Measurements from ENCODE around the gene CD79A. TPM values are rescaled to one million over a fixed set of nuclear protein-coding genes. Genes with fewer than 3 reads are reported as not detected.
A peak's percentile ranks its signal among the peaks of the same experiment; 100 is the strongest.

Gene CD79A
- total and polyA plus RNA-seq, 11 donors = 0.37 to 0.88 (median 0.48) TPM; not detected in 7

GRCh38 chr19:41879670-41880328 lies 2.7 kb downstream of the CD79A start:
- 80 to 86% (median 83%) methylated on average over 7 of the region's 7 CpGs for WGBS, 4 donors
- Histone ChIP-seq H3K4me3 (no peak overlapping the region), H3K4me1 (peaks cover 0 to 47% (median 8%) of the 10 kb centered on the region in 12 donors), H3K36me3 (no peaks in the 10 kb centered on the region), H3K27me3 (no peaks in the 10 kb centered on the region), H3K9me3 (no peaks in the 10 kb centered on the region), H3K27ac (no peak overlapping the region)
- intact Hi-C loops (cut with DNase I) = loop anchor here in 7 of 10 donors (5.0 to 10.0 kb wide), 5 partner anchors 53 to 355 kb away; partner anchors contain the start of genes RABAC1 (in 2 of the 7) and ZNF574 (in 1 of the 7)
- ATAC-seq (no peak), DNase-seq (no peak)
- no peak for TF ChIP-seq CTCF (IDR thresholded peaks at IDR 0.05)
- no peak for TF ChIP-seq POLR2A (IDR thresholded peaks at IDR 0.05)

GRCh38 chr19:41880329-41880708 lies 3.2 kb downstream of the CD79A start:
- Histone ChIP-seq H3K27me3 (no peaks in the 10 kb centered on the region), H3K4me1 (peaks cover 0 to 48% (median 12%) of the 10 kb centered on the region in 12 donors), H3K27ac (no peak overlapping the region), H3K4me3 (no peak overlapping the region), H3K36me3 (no peaks in the 10 kb centered on the region), H3K9me3 (no peaks in the 10 kb centered on the region)
- intact Hi-C loops (cut with DNase I) = loop anchor here in 4 of 10 donors (5.0 kb wide), 3 partner anchors 52 to 197 kb away; partner anchors contain the start of genes RABAC1 (in 2 of the 4) and ZNF574 (in 1 of the 4)
- TF ChIP-seq CTCF (IDR thresholded peaks at IDR 0.05) = no peak
- TF ChIP-seq POLR2A (IDR thresholded peaks at IDR 0.05) = no peak
- no peak for DNase-seq
- WGBS, 4 donors = 66 to 76% (median 70%) methylated on average over 5 of the region's 5 CpGs
- ATAC-seq = no peak

- intact Hi-C loops (cut with DNase I) = loop anchor here in 4 of 10 donors (5.0 kb wide), 3 partner anchors 49 to 194 kb away; partner anchors contain the start of genes RABAC1 (in 2 of the 4) and ZNF574 (in 1 of the 4)
- peak within 1 kb of the TSS; percentile 83 to 98 (median 93) for H3K27ac ChIP-seq
- WGBS, 4 donors = 1 to 5% (median 2%) methylated on average over 20 to 80 of the region's 80 CpGs
- H3K36me3 ChIP-seq = peaks cover 0 to 4% (median 0%) of the 10 kb centered on the region in 9 donors
- no peaks in the 10 kb centered on the region for H3K27me3 ChIP-seq
- H3K9me3 ChIP-seq = no peaks in the 10 kb centered on the region
- peaks cover 0 to 48% (median 32%) of the 10 kb centered on the region in 12 donors for H3K4me1 ChIP-seq
- H3K4me3 ChIP-seq = peak within 1 kb of the TSS; percentile 45 to 99 (median 92)
- DNase-seq (peak; percentile 76 to 88 (median 80)), ATAC-seq (peak in 3 of 4 donors; percentile 20 to 50 (median 33))
- TF ChIP-seq CTCF (IDR thresholded peaks at IDR 0.05) = no peak
- TF ChIP-seq POLR2A (IDR thresholded peaks at IDR 0.05) = peak in 1 of 2 donors; percentile 62
Observed at GRCh38 chr19:41882568-41883462, 5.7 kb downstream of the CD79A start, which contains the start of gene ARHGEF1. Gene ARHGEF1, plus strand, starts transcription at chr19:41883184. Its CDS starts 4,899 bp downstream, at chr19:41888083.

Data from heart left ventricle (tissue), 16 donors.